ENCODE data around the gene SYNRG.

SYNRG gene

DNA sequence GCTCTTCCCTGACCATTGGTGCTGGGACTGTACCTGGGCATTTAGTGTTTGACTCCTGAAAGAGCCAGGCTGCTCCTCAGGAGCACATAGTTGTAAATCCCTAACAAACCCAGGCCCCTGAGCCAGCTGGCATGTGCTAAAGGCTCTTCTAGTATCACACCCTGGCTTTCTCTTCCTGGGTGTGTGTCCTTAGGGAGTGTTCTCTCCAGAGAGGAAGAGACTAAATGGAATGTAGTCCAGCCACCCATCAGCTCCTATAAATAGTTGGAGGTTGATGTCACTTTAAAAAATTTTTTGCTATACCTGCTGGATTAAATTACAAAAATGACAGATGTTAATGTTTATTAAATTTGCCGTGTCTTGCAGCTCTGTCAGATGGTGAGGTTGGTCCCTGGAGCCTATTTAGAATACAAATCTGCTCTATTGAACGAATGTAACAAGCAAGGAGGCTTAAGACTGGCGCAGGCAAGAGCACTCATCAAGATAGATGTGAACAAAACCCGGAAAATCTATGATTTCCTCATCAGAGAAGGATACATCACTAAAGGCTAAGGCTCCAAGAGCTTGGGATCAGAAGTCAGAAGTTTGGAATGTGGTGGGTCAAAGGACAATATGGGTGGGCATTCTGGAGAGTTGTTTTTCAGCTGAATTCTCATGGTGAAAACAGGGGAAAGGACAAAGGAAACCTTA lies 132.6 kb downstream of the SYNRG start:
- peak; percentile 57 for DNase-seq (ENCODE audit: low read depth)

DNA sequence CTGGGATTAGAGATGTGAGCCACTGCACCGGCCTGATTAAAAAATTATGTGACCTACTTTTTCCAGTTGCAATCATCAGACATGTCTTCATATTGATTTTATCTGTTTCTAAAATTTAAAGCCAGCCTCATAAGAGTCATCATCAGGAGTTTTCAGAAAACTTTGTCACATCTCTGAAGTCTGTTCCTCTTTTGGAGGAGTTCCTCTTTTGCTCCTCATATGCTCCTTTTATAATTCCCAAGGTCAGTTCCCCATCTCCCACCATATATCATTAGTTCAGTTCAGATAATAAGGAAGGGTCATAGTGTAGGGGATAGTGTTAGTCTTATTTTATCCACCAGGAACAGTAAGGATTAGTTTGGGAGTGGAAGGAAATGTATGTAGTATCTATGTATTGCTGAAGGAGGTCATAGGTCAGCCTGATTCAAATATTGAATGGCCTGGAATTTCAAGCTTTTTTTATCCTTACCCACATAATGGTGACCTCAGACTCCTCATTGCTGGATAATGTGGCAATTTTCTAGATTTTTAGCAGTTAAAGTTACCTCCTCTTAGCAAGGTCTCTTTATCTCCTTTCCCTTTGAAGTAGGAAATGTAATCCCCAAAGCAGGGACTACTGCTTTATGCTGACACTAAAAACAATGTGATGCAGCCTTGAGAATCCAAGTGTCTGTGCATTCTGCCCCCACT lies 133.3 kb downstream of the SYNRG start:
- DNase-seq (ENCODE audit: low read depth) = no peak

DNA sequence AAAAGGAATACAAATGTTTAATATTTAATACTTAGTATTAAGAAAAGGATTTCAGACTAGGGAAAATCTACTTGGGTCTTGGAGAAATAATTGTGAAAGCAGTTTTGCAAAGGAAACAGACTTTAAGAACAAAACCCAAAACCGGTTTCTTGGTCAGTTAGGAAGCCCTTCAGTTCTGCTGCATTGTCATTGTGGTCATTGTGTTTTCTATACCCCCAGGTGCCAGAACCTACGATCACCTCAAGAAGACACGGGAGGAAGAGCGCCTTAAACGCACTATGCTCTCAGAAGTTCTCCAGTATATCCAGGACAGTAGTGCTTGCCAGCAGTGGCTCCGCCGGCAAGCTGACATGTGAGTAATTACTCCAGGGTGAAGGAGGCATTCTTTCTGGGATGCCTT lies 139.0 kb downstream of the SYNRG start:
- DNase-seq (ENCODE audit: low read depth) = no peak

DNA sequence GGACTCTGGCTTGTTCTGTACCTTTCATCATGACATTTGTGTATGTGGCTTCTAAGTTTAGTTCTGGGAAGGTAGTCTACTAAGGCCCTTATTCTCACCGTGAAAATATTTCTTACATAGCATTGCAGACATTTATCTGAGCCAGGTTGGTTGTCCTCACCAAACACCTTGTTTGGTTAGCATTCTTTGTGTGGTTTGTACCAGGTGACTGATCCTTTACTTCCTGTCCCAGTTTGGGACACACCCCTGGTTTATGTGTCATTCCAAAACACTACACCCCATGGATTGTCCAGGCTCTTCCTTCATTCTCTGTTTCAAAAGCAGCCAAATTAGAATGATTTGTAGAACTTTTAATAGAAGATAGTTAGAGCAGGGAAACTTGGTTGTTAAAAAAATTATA lies 142.7 kb downstream of the SYNRG start:
- no peak for DNase-seq (ENCODE audit: low read depth)

DNA sequence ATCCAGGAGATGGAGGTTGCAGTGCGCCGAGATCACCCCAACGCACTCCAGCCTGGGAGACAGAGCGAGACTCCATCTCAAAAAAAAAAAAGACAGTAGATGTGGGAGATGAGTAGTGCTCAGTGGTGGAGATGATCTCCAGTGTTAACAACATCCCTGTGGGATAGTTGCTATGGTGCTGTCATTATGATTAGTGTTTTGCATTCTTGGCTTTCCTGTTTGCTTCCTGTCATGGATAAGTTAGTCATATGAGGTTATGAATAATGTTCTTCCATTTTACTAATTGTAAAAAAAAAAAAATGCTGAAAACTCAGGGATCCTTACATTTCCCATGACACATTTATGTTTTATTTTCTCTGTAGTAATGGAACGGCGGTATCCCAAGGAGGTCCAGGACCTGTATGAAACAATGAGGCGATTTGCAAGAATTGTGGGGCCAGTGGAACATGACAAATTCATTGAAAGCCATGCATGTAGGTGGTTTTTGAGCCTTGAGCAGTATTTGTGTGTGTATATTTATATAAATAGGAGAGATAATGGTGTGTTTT lies 144.1 kb downstream of the SYNRG start:
- DNase-seq (ENCODE audit: low read depth) = peak; percentile 30

Measured in fibroblast of gingiva (primary cell).